Activated T-cell treated with anti-CD3 and anti-CD28 coated beads for 24 hours (primary cell): ENCODE results near the gene RNFT2.

Experiments used
- DNase-seq: peaks from one replicate; pipeline ENCODE4 v3.0.0-alpha.2; 2020; ENCODE audit warnings: low read depth

The RNFT2 gene

DNA sequence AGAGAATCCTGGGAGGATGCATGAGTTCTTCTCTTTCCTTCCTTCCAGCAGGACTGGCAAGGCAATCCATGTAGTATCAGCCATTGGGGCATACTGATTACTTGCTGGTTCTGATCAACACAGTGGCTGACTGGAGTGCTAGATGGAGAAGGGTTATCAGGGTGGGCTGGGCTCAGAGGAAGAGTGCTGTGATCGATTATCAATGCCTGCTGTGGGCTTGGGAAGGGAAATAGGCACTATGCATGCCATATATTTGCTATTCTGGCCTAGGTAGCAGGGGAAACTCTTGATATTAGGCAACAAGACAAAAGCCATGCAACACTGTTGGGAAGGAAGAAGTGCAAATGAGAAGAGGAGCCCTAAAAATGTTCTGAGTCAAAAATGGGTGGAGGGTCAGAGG is 97.4 kb downstream of the RNFT2 start:
- no peak for DNase-seq

DNA sequence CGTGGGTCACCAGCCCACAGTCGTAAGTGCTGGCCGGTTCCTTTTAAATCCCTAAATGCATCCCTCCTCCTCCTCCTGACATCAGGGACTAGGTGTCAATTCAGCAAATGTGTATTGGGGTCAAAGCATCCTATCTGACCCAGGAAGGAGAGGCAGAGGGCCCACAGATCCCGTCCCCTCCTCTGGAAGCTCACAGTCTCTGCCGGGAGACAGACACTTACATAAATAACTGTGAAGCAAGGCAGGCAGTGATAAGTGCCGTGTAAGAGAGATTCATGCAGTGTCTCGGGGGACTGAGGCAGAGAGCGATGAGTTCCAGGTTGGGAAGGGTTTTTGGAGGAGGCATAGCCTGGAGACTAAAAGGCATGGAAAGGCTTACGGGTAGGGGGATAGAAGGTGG is 99.0 kb downstream of the RNFT2 start:
- DNase-seq, result no peak

DNA sequence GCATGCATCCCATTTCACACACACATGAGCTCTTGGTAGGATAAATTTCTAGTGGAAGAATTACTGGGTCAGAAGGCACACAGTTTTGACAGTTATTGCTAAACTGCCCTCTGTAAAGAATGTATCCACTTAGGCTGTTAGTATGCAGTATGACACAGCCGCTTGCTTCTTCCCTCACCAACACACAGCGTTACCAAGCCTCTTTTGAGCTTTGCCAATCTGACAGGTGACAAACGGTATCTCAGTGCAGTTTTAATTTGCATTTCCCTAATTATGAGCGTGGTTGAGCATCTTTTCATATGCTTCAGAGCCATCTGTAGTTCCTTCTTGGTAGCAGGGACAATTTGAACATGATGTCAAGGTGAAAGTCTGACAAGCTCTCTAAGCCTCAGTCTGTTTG is 100.2 kb downstream of the RNFT2 start:
- no peak for DNase-seq

DNA sequence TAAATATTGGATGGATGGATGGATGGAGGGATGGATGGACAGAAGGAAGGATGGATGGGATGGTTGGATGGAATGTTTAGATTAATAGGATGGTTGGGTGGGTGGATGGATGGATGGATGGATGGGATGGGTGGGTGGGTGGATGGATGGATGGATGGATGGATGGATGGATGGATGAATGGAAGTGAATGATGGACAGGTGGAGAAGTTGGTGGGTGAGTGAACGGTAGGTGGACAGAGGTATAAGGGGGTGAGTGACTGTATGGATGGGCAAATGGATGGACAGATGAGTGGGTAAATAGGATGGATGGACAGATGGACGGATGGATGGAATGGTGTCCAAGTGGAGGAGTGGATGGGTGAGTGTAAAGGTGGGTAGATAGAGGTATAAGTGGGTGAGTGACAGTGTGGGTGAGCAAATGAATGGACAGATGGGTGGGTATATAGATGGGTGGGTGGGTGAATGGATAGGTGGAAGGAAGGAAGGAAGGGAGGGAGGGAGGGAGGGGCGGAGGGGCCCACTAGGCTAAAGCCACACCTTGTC is 101.2 kb downstream of the RNFT2 start:
- no peak for DNase-seq

DNA sequence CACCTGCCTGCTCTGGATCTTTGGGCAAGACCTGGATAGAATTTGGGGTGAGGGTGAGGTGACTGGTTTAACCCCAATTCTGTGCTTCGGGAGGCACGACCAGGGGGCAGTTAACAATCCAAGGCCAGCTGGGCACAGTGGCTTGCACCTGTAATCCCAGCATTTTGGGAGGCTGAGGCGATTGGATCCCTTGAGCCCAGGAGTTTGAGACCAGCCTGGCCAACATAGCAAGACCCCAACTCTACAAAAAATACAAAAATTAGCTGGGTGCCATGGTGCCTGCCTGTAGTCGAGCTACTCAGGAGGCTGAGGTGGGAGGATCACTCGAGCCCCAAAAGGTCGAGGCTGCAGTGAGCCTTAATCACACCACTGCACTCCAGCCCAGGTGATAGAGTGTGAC is 105.0 kb downstream of the RNFT2 start:
- DNase-seq, result no peak

DNA sequence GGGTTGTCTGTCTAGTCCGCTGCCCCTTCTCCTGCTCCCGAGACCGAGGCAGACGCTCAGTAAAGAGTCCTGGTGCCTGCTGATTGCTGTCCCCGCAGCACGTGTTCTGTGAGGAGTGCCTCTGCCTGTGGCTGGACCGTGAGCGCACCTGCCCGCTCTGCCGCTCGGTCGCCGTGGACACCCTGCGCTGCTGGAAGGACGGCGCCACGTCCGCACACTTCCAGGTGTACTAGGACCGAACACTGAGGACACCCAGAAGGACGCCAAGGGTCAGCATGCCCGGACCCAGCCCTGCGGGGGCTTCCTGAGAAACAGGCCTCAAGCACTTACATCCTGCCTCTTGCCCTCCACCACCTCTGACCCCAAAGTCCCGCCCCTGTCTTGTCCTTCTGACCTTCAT is 111.1 kb downstream of the RNFT2 start:
- no peak for DNase-seq

DNA sequence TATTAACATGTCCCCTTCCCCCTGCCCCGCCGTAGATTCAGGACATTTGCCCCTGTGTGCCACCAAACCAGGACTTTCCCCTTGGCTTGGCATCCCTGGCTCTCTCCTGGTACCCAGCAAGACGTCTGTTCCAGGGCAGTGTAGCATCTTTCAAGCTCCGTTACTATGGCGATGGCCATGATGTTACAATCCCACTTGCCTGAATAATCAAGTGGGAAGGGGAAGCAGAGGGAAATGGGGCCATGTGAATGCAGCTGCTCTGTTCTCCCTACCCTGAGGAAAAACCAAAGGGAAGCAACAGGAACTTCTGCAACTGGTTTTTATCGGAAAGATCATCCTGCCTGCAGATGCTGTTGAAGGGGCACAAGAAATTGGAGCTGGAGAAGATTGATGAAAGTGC is 114.2 kb downstream of the RNFT2 start:
- no peak for DNase-seq

DNA sequence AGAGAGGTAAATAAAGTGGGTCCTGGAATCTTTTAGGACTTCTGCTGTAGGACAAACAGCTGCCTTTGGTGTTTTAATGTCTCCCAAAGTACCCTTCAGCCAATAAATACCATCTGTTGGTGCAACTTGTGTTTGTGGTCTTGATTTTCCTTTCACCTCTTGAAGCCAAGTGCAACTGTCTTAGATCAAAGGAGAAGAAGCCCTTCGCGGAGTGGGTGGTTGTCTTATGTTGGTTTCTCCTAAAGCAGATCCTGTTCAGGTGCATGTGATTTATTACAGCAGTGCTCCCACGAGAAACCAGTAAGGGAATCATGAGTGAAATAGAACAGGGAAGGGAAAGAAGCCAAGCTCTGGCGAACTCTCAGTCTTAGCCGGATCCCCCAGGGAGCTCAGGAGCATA is 115.4 kb downstream of the RNFT2 start:
- no peak for DNase-seq

DNA sequence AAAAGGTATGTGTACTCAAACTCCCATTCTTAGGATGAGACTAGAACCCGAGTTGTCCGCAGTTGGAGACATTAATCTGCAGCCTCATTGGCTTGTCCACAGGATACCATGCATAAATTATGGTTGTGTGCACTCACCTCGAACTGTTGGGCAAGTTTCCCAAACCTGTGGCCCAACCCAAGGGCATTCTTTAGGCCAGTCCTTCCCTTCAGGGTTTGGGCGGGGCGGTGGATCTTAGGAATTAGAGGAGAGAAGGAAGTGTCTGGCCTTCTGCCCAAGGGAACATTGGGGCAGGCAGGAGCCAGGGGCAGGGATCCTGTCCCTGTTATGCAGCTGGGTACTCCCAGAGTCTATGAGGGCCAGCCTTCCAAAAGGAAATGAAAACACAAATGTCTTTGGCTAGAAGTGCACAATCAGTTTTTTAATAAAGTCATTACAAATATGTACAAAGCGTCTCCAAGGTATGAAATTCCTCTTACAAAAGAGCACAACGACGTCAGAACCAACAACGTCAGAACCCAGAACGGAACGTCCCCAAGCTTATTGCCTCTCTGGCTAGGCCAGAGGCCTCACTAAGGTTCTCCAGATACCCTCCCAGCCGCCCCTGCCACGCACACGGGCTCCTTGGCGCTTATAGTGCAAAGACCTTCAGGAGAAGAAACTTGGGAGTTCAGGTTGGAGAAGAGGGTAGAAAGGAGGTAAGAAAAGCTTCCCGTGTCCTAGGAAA is 117.8 kb downstream of the RNFT2 start:
- no peak for DNase-seq

DNA sequence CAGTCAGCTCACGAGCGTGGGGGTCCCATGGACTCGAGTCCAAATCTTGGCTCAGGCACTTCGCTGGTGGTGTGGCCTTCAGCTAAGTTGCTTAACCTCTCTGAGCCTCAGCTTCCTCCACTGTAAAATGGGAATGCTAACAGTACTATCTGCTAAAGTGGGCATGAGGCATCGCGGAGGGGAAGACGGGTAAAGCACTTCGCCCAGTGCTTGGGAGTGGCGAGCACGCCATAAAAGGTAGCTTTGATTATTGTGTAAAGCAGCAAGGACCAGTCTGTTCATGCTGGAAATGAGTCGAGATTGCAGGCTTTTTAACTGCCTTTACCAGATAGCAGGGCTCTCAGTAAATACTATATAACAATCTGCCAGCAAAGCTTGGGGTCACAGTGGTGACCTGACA is 118.6 kb downstream of the RNFT2 start:
- no peak for DNase-seq

DNA sequence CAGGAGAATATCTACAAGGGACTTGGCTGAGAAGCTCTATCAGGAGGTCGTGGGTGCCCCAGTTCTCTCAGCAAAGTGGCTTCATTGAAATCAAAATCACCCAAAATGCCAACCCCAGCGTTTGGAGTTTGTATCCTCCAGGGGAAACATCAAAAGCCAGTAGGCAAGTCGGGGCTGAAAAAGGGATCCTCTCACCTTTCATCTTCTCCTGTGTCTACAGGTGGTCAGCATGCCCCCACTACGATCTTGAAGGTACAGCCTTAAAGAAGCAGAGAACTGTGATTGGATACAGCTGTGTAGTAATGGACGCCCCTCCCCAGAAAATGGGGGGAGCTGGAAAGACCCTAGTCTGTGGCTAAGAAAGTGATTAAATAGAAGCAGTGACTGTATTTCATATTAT is 121.0 kb downstream of the RNFT2 start:
- DNase-seq, result no peak

DNA sequence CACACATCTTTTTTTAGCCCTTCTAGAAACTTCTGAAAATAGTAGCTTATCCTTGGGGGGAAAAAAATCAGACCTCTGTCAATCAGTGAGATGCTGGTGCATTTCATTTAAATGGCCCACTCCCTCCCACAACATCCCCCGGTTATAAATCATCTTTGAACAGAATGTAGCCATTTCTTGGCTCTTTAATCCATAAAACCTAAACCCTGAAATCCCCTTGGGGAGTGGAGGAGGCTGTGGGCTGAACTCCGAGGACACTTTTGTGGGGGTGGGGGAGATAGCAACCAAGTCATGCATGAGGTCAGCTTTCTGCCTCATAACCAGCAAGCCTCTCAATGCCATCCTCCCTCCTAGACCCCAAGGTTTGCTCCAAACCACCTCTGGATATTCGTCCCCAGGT is 122.1 kb downstream of the RNFT2 start:
- no peak for DNase-seq

DNA sequence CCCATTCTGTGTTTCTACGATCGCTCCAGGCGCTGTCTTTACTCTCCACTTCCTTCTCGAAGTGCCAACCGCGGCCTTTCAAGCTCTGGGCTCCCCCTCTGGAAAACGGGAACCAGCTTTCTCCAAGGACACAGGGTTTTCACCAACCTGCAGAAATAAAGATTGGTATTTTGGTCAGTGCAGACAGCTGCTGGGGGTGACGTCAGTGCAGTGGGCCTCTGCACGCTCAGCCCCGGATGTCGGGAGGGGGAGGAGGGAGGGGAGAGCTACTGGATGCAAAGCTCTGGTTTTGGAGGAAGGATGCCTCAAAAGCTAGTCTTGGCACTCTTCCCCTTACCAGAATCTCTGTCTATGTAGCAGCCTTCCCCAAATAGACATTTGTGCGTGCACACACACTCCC is 123.2 kb downstream of the RNFT2 start:
- DNase-seq, result peak; percentile 13

DNA sequence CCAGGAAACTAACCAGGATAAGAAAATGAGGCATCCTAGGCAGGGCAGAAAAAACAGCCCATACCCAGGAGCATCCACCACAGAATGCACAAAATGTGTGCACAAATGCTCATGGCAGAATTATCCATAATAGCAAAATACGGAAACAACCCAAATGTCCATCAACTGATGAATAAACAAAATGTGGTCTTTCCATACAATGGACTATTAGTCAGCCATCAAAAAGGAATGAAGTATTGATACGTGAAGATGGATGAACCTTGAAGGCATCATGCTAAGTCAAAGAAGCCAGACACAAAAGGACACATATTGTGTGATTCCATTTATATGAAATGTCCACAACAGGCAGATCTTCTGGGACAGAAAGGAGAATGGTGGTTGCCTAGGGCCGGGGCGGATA is 124.1 kb downstream of the RNFT2 start:
- DNase-seq, result no peak

DNA sequence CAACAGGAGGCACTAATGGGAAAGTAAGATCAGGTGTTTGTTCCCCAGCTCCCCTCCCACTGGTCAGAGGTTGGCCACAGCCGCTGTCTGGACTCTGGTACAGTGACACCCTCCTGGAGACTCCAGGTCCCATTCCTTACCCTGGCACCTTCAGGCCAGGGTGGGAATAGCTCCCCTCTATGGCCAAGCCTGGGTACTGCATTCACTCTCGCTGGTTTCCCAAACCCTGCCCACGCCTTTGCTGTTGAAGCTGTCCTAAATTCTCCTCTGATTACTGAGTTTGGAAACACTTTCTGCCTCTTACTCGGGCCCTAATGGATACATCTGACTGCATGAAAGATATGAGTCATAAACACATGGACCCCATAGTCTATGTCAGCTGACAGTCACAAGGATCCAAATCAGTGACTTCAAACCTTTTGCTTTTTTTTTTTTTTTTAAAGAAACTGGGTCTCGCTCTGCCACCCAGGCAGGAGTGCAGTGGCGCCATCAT is 125.2 kb downstream of the RNFT2 start:
- DNase-seq, result no peak

DNA sequence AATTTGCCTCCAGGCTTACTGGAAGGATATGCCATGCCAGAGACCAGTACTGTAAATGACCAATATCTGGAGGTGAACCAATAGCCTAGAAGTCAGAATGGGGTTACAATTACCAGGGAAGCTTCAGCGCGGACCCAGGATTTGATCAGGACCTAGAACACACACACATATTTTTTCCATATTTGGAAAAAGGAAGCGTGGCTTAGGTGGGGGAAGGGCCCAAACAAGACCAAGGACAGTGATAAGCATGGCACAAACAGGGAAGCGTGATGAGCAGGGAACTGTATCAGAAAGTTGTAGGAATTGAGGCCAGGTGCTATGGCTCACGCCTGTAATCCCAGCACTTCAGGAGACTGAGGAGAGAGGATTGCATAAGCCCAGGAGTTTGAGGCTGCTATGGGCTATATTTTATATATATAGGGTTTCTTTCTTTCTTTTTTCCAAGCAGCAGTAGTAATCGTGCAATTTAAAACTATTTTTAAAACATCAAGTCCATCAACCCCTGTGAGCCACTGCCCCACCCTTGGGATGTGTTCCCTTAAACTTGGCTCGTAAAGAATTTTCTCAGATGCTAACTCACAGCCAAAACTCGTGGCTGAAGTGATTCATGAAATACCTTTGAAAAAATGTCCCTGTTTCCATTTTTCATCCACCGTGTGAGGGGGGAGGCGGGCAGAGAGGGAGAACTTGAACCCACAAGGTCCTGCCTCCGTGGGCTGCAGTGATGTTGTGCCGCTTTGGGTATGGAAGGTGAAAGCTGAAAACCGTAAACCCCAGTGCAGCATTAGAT is 126.5 kb downstream of the RNFT2 start:
- DNase-seq, result no peak

DNA sequence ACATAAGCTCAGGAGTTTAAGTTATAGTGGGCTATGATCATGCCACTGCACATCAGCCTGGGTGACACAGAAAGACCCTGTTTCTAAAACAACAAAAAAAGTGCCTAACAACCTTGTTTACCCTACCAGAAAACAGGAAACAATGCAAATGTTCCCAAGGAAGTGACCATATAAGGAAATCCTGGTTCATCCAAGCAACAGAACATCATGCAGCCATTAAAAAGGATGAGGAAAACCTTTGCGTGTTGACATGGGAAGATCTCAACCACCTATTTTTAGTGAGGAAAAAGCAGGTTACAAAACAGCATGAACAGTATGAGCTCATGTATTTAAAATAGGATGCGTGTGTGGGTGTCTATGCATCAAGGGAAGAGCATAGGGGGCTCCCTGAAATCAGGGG is 129.4 kb downstream of the RNFT2 start:
- no peak for DNase-seq

DNA sequence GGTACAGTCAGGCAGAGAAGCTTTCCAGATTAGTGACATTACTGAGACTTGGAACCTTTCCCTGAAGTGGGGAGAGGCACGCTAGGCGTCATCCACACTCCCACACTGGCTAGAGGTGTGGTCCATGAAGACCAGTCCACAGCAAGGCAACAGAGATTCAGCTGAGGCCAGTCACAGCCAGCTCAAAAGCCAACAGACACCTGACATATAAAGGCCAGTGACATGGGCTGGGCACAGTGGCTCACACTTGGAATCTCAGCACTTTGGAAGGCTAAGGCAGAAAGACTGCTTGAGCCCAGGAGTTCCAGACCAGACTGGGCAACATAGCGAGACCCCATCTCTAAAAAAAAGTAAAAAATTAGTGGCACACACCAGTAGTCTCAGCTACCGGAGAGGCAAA is 132.2 kb downstream of the RNFT2 start:
- no peak for DNase-seq

DNA sequence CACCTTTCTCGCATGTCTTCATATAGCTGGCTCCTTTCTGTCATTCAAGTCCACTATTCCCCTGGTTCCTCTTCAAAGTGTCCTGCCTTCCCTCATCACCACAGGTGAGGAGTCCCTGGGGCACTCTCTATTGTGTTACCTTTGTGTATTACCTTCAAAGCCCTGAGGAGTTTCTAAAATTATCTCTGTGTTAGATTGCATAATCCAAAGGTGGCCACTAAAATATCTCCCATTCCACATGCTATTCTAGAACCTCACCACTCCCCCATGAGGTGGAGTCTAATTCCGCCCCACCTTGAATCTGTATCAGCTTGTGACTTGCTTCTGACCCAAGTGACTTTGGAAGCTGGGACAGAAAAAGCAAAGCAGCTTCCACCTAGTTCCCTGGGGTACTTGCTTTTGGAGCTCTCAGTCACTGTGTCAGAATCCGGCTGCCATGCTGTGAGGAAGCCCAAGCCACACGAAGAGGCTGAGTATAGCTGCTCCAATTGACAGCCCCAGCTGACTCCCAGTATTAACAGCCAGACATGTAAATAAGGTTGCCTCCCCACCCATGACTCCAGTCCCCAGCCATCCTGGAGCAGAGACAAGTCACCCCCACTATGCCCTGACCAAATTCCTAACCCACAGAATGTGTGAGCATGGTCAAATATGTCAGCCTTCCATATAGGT is 136.3 kb downstream of the RNFT2 start:
- no peak for DNase-seq

DNA sequence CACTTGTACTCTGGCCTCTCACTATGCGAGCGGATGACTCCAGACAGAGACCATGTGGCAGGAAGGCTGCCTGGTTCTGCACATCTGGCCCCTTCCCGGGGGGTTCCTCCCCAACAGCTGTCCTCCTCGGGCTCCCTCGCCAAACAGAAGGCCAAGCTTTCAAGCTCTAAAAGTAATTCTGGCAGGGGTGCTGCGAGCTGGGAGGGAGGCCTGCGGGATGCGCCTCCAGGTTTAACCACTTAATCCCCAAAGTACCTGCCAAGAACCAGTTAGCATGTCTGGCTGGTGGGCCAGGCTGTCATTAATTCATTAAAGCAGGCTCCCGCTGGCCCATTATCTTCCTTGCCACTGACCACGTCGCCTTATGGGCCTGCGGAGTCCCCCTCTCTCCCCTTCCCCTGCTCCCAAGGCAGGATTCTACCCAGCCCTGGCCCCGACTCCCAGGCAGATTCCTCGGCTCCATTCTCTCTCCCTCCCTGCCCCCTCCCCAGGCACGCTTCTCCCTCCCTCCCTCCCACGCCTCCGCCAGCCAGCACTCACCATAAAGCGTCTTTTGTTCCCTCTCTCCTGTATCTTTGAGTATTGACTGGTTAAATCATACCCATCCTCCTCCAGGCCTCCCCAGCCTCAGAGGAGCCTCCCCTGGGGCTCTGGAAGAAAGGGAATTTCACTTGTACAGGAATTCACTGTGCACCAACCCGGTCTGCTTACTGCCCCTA is 138.2 kb downstream of the RNFT2 start:
- no peak for DNase-seq

DNA sequence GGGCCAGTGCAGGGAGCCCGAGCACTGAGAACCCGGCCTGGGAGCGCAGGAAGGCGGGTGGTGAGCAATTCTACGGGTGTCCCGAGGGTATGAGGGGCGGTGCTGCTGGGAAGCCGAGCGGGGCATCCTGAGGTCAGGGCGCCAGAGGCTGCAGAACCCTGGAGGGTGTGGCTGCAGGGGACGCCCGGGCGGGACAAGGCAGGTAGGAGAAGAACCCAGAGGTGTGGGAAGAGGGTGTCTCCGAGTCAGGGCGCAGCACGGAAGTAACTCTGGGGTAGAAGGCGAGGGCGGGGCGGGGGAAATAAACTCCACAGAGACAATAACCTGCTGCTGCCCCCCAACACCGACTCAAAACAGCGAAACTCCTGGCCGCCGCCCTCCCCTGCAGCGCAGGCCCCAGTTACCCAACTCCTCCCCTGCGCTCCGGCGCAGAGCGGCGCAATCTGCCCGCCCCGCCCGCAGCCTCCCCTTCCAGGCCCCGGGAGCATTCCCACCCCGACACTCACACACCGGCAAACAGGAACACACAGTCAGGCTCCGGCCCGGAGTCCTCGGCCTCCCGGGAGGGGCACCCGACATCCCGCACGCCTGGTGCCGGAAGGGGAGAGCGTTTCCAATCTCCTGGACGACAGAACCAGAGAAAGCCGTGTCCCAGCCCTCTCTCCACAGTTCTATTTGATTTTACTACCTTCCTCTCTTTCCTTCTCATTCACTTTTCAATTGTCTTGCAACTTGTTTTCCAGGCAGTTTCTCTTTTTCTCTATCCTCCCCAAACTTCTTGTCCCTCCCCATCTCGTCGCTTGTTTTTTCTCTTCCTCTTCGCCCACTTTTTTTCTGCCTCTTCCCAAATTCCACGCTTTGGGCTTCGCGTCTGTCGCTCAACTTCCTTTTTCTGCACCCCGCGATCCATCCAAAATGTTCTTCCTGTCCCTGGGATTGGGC is 140.7 kb downstream of the RNFT2 start:
- no peak for DNase-seq
